Measurements from ENCODE around the gene SPEM3. TPM values are rescaled to one million over a fixed set of nuclear protein-coding genes. Genes with fewer than 3 reads are reported as not detected.

SPEM3 gene
- total and polyA plus RNA-seq, 10 of the 15 experiments (the other 5 are each of a cell fraction or from before 2014, with no cell fraction given), result not detected

- TF ChIP-seq NKRF (conservative IDR thresholded peaks at IDR 0.05) (peak; percentile 41; the same call in 1 of the 2 replicates), KDM1A (IDR thresholded peaks at IDR 0.05; ENCODE audit: borderline replicate concordance) (no peak), GATAD2B (conservative IDR thresholded peaks at IDR 0.05; ENCODE audit: low read depth) (0 out of 2 replicates have a peak, but pooled peaks have one; percentile 43), YY1 (IDR thresholded peaks at IDR 0.05; ENCODE audit: low read depth, low read length) (peak; percentile 64; the same call in 1 of the 2 replicates), EZH2 (IDR thresholded peaks at IDR 0.05; ENCODE audit: borderline replicate concordance, control insufficient read depth, low read depth, low read length) (no peak), CBX3 (IDR thresholded peaks at IDR 0.05; ENCODE audit: borderline replicate concordance, low read depth) (no peak)
These were observed 10.9 kb downstream of the SPEM3 start, which contains the start of gene FGF11 (continued) for GRCh38 chr17:7439462-7440112.

GRCh38 chr17:7440113-7440833, 11.6 kb downstream of the SPEM3 start:
- H4K20me1 ChIP-seq (ENCODE audit: control insufficient read depth, insufficient read depth), result no peaks in the 10 kb centered on the region
- H3K27ac ChIP-seq (ENCODE audit: control insufficient read depth, insufficient read depth), result peak overlapping the region; percentile 46; the same call in 1 of the 2 replicates
- peak overlapping the region; percentile 91 for H3K4me2 ChIP-seq (ENCODE audit: control insufficient read depth, insufficient read depth)
- H3K4me3 ChIP-seq, result peak overlapping the region; percentile 97
- RAD21 ChIA-PET (ENCODE audit: unreplicated experiment), result interaction anchor here (0.7 to 2.5 kb wide), 9 partner anchors 15 to 120 kb away, joined by 3 to 12 read pairs (median 3); partner anchors contain the start of genes SENP3, TMEM95 and ZBTB4
- peak; percentile 9 for ATAC-seq
- H3K27me3 ChIP-seq (replicated peaks in 1 of 2; ENCODE audit: control insufficient read depth in 2 of 2, insufficient read depth in 2 of 2, low read length in 1 of 2), result peaks cover 0 to 4% of the 10 kb centered on the region in 2 experiments; a peak in 2 of 4 replicates
- H3K9me3 ChIP-seq (replicated peaks; ENCODE audit: control insufficient read depth, insufficient read depth, low read length), result no peaks in the 10 kb centered on the region
- WGBS (ENCODE audit: insufficient coverage, insufficient replicate concordance, low lambda C conversion rate, missing lambda C conversion rate), result 1% methylated on average over 33 of the region's 46 CpGs
- BruUV-seq (replicated peaks), result no TSS peak
- H3K4me1 ChIP-seq (ENCODE audit: control insufficient read depth, insufficient read depth, low read length), result peaks cover 33% of the 10 kb centered on the region
- peaks cover 6% of the 10 kb centered on the region for H3K79me2 ChIP-seq (ENCODE audit: control insufficient read depth, insufficient read depth, low read length)
- SMC1A ChIA-PET (ENCODE audit: uncharacterized antibody, unreplicated experiment), result interaction anchor here (0.9 to 1.9 kb wide), 8 partner anchors 12 to 119 kb away, joined by 3 to 8 read pairs (median 4); partner anchors contain the start of genes SLC35G6, TNFSF13 and ZBTB4
- in situ Hi-C loops (cut with MboI), result no loop called here
- FAIRE-seq, result peak; percentile 68
- no peaks in the 10 kb centered on the region for H3K36me3 ChIP-seq (ENCODE audit: control insufficient read depth in 2 of 2, insufficient read depth in 2 of 2, low read length in 1 of 2)
- H3K9ac ChIP-seq (ENCODE audit: control insufficient read depth, insufficient read depth, low read length), result peak overlapping the region; percentile 77
- POLR2A ChIA-PET, result interaction anchor here (0.7 to 8.2 kb wide), 12 partner anchors 8 to 144 kb away, joined by 3 to 63 read pairs (median 4); partner anchors contain the start of genes POLR2A, SENP3, SLC35G6 and TMEM256
- DNase-seq (ENCODE audit: low read depth, low spot score), result no peak
- peak overlapping the region; percentile 82 for H2AFZ ChIP-seq (ENCODE audit: control insufficient read depth, low read depth, low read length)
- intact Hi-C loops (cut with micrococcal nuclease; ENCODE audit: unreplicated experiment), result no loop called here
- CTCF ChIA-PET, result interaction anchor here (0.7 to 2.8 kb wide), 8 partner anchors 14 to 247 kb away, joined by 3 to 20 read pairs (median 3); partner anchors contain the start of genes NEURL4, SAT2, SENP3 and TP53
- TF ChIP-seq SMARCA5 (IDR thresholded peaks at IDR 0.05) (0 out of 2 replicates have a peak, but pooled peaks have one; percentile 53), SKIL (IDR thresholded peaks at IDR 0.05; ENCODE audit: low read depth, poor library complexity, severe bottlenecking) (no peak), MXI1 (IDR thresholded peaks at IDR 0.05; ENCODE audit: low read depth, low read length) (peak; percentile 48; the same call in 1 of the 2 replicates), MLLT1 (IDR thresholded peaks at IDR 0.05) (peak; percentile 77; the same call in 1 of the 2 replicates), NR2C2 (IDR thresholded peaks at IDR 0.05; ENCODE audit: borderline replicate concordance, control insufficient read depth, insufficient read length, low read depth) (no peak), PAX5 (IDR thresholded peaks at IDR 0.05; ENCODE audit: borderline replicate concordance, low read depth, low read length) (no peak), RELA (IDR thresholded peaks at IDR 0.05; ENCODE audit: borderline replicate concordance, partially characterized antibody) (peak; percentile 4), PML (IDR thresholded peaks at IDR 0.05; ENCODE audit: low read length) (no peak)

Data from GM12878 (cell line).